Stimulated activated effector memory CD8-positive, alpha-beta T cell treated with anti-CD3 and anti-CD28 coated beads, Interleukin-12 subunit alpha, Interleukin-12 subunit beta, amount 100 ng/mL, for 72 hours (primary cell): ENCODE data around the gene HCRTR1.

Experiments used
- ATAC-seq: fragments of 150-1000 bp; cut with Tn5 transposase; 2 replicates; pipeline ENCODE4 v1.10.0; 2021
- DNase-seq, 2 donors: peaks; one replicate each; pipeline ENCODE4 v3.0.0; 2021 to 2022; ENCODE audit warnings: low spot score in 2 of 2
- H3K27ac Mint-ChIP-seq: one replicate; pipeline ENCODE4 v1.8.0; 2022; ENCODE audit warnings: mild to moderate bottlenecking, mixed read lengths
- H3K36me3 Mint-ChIP-seq: one replicate; pipeline ENCODE4 v1.8.0; 2022; ENCODE audit warnings: mild to moderate bottlenecking, mixed read lengths
- H3K4me1 Mint-ChIP-seq: one replicate; pipeline ENCODE4 v1.8.0; 2022; ENCODE audit warnings: mixed read lengths
- H3K4me3 Mint-ChIP-seq: one replicate; pipeline ENCODE4 v1.8.0; 2022; ENCODE audit warnings: mild to moderate bottlenecking, mixed read lengths
- H3K9me3 Mint-ChIP-seq: one replicate; pipeline ENCODE4 v1.8.0; 2022; ENCODE audit warnings: mixed read lengths

The HCRTR1 gene

GRCh38 chr1:31645274-31645568 lies 27.7 kb downstream of the HCRTR1 start:
- ATAC-seq (no peak), DNase-seq (no peak)
- peaks cover 16% of the 10 kb centered on the region for H3K36me3 Mint-ChIP-seq
- H3K4me3 Mint-ChIP-seq: peak overlapping the region; percentile 99
- peak overlapping the region; percentile 100 for H3K27ac Mint-ChIP-seq
- H3K4me1 Mint-ChIP-seq: peaks cover 27% of the 10 kb centered on the region
- no peaks in the 10 kb centered on the region for H3K9me3 Mint-ChIP-seq

- Mint-ChIP-seq H3K36me3 (peaks cover 16% of the 10 kb centered on the region), H3K4me1 (peaks cover 27% of the 10 kb centered on the region), H3K27ac (peak overlapping the region; percentile 100), H3K4me3 (peak overlapping the region; percentile 99), H3K9me3 (no peaks in the 10 kb centered on the region)
- ATAC-seq (no peak), DNase-seq (no peak)
These were observed 28.9 kb downstream of the HCRTR1 start for GRCh38 chr1:31646259-31646960.

- DNase-seq (no peak), ATAC-seq (no peak)
- Mint-ChIP-seq H3K27ac (no peak overlapping the region), H3K36me3 (peaks cover 16% of the 10 kb centered on the region), H3K4me1 (peaks cover 27% of the 10 kb centered on the region), H3K9me3 (no peaks in the 10 kb centered on the region), H3K4me3 (peak overlapping the region; percentile 99)
These were observed 29.6 kb downstream of the HCRTR1 start for GRCh38 chr1:31647106-31647505.

- ATAC-seq: no peak
- Mint-ChIP-seq H3K4me3 (no peak overlapping the region), H3K36me3 (peaks cover 16% of the 10 kb centered on the region), H3K4me1 (peaks cover 27% of the 10 kb centered on the region), H3K9me3 (no peaks in the 10 kb centered on the region), H3K27ac (no peak overlapping the region)
- no peak for DNase-seq
These were observed 30.7 kb downstream of the HCRTR1 start for GRCh38 chr1:31648190-31648589.

- no peak overlapping the region for H3K4me3 Mint-ChIP-seq
- H3K9me3 Mint-ChIP-seq: no peaks in the 10 kb centered on the region
- ATAC-seq (no peak), DNase-seq (no peak)
- H3K4me1 Mint-ChIP-seq: peaks cover 27% of the 10 kb centered on the region
- no peak overlapping the region for H3K27ac Mint-ChIP-seq
- peaks cover 16% of the 10 kb centered on the region for H3K36me3 Mint-ChIP-seq
These were observed 31.3 kb downstream of the HCRTR1 start for GRCh38 chr1:31648641-31649357.

GRCh38 chr1:31650161-31651088 lies 32.9 kb downstream of the HCRTR1 start:
- H3K9me3 Mint-ChIP-seq: no peaks in the 10 kb centered on the region
- H3K27ac Mint-ChIP-seq: peak overlapping the region; percentile 37
- H3K4me3 Mint-ChIP-seq: no peak overlapping the region
- DNase-seq (no peak), ATAC-seq (no peak)
- H3K36me3 Mint-ChIP-seq: no peaks in the 10 kb centered on the region
- peaks cover 19% of the 10 kb centered on the region for H3K4me1 Mint-ChIP-seq

- Mint-ChIP-seq H3K4me3 (no peak overlapping the region), H3K4me1 (peaks cover 13% of the 10 kb centered on the region), H3K27ac (no peak overlapping the region), H3K36me3 (no peaks in the 10 kb centered on the region), H3K9me3 (no peaks in the 10 kb centered on the region)
- DNase-seq (no peak), ATAC-seq (no peak)
These were observed 33.6 kb downstream of the HCRTR1 start for GRCh38 chr1:31651089-31651420.

GRCh38 chr1:31651766-31652165 lies 34.3 kb downstream of the HCRTR1 start:
- no peak for ATAC-seq
- H3K4me1 Mint-ChIP-seq: peaks cover 7% of the 10 kb centered on the region

GRCh38 chr1:31652891-31653499 lies 35.5 kb downstream of the HCRTR1 start:
- Mint-ChIP-seq H3K36me3 (no peaks in the 10 kb centered on the region), H3K9me3 (no peaks in the 10 kb centered on the region), H3K4me3 (no peak overlapping the region), H3K4me1 (no peaks in the 10 kb centered on the region), H3K27ac (no peak overlapping the region)
- no peak for DNase-seq
- no peak for ATAC-seq

More at GRCh38 chr1:31651766-31652165, 34.3 kb downstream of the HCRTR1 start:
- H3K4me3 Mint-ChIP-seq: no peak overlapping the region
- no peaks in the 10 kb centered on the region for H3K36me3 Mint-ChIP-seq
- no peak for DNase-seq
- no peak overlapping the region for H3K27ac Mint-ChIP-seq
- no peaks in the 10 kb centered on the region for H3K9me3 Mint-ChIP-seq

GRCh38 chr1:31653717-31654473 lies 36.4 kb downstream of the HCRTR1 start:
- no peak for DNase-seq
- H3K4me1 Mint-ChIP-seq: no peaks in the 10 kb centered on the region
- no peaks in the 10 kb centered on the region for H3K9me3 Mint-ChIP-seq
- H3K36me3 Mint-ChIP-seq: no peaks in the 10 kb centered on the region
- no peak overlapping the region for H3K27ac Mint-ChIP-seq
- no peak overlapping the region for H3K4me3 Mint-ChIP-seq
- no peak for ATAC-seq

GRCh38 chr1:31654474-31654776 lies 36.9 kb downstream of the HCRTR1 start:
- Mint-ChIP-seq H3K9me3 (no peaks in the 10 kb centered on the region), H3K36me3 (no peaks in the 10 kb centered on the region), H3K4me1 (no peaks in the 10 kb centered on the region), H3K27ac (no peak overlapping the region), H3K4me3 (no peak overlapping the region)
- DNase-seq: no peak
- ATAC-seq: no peak

- no peaks in the 10 kb centered on the region for H3K36me3 Mint-ChIP-seq
- peak overlapping the region; percentile 49 for H3K27ac Mint-ChIP-seq
- DNase-seq: no peak
These were observed 37.6 kb downstream of the HCRTR1 start for GRCh38 chr1:31655104-31655503.

GRCh38 chr1:31655756-31656155 lies 38.3 kb downstream of the HCRTR1 start:
- Mint-ChIP-seq H3K4me3 (no peak overlapping the region), H3K27ac (peak overlapping the region; percentile 49), H3K36me3 (no peaks in the 10 kb centered on the region), H3K4me1 (no peaks in the 10 kb centered on the region), H3K9me3 (no peaks in the 10 kb centered on the region)
- DNase-seq: no peak
- ATAC-seq: no peak

More at GRCh38 chr1:31655104-31655503, 37.6 kb downstream of the HCRTR1 start:
- no peak for ATAC-seq
- H3K4me3 Mint-ChIP-seq: no peak overlapping the region
- no peaks in the 10 kb centered on the region for H3K9me3 Mint-ChIP-seq
- no peaks in the 10 kb centered on the region for H3K4me1 Mint-ChIP-seq

GRCh38 chr1:31657020-31657804 lies 39.7 kb downstream of the HCRTR1 start:
- H3K36me3 Mint-ChIP-seq: no peaks in the 10 kb centered on the region
- no peaks in the 10 kb centered on the region for H3K4me1 Mint-ChIP-seq
- H3K27ac Mint-ChIP-seq: peak overlapping the region; percentile 37

More at GRCh38 chr1:31657020-31657804, 39.7 kb downstream of the HCRTR1 start:
- Mint-ChIP-seq H3K4me3 (no peak overlapping the region), H3K9me3 (no peaks in the 10 kb centered on the region)
- ATAC-seq (no peak), DNase-seq (no peak)
